ENCODE results near the gene HOXC10. TPM values are rescaled to one million over a fixed set of nuclear protein-coding genes. Genes with fewer than 3 reads are reported as not detected.

The HOXC10 gene
- total RNA-seq, 1 experiment from 2014 or later = not detected

DNA sequence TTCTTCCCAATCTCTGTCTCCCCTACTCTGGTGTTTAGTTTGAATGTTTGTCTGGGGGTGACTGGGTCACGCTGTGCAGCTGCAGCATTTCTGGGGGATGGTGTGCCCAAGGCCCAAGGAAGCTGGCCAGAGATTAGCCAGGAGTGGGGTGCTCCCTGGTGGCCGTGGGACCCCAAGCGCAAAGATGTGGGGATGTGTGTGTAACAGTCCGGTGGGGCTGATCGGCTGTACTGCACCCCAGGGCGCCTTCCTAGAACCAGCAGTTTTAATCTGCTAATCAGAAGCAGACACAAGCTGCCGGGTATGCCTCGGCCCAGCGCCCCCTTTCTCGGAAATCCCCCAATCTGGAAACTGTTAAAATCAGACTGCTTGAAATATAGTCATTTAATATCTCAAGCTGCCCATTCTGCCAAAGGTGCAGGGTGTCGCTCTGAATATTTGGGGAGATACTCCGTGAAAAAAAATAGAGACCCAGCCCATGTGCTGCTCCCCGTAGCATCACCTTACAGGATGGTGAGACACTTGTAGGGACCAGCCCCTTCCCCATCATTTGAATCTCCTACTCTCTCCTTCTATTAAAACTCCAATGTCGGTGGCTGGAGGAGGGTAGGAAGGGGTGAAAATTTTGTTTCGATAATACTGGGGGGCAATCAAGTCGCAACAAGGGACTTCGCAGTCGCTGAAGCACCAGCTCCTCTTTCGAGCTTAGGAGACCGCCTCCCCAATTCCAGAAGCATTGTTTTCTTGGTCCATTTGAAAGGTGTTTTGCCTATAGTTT is 19.3 kb downstream of the HOXC10 start:
- CTCF ChIA-PET = interaction anchor here (0.6 to 10.8 kb wide), 10 partner anchors 19 to 258 kb away, joined by 3 to 107 read pairs (median 8); partner anchors contain the start of genes HOXC10, HOXC5 and SMUG1
- Mint-ChIP-seq H3K36me3 (no peaks in the 10 kb centered on the region; the same call in 1 of the 2 replicates), H3K4me1 (peaks cover 16% of the 10 kb centered on the region), H3K9me3 (no peaks in the 10 kb centered on the region), H3K4me3 (no peak overlapping the region), H3K27ac (no peak overlapping the region), H3K27me3 (ENCODE audit: low read depth) (peaks cover 100% of the 10 kb centered on the region)
- POLR2A ChIA-PET = no interaction called here
- ATAC-seq = no peak
- no peak for DNase-seq (ENCODE audit: low spot score)
- no peak for TF ChIP-seq NFE2L1 (CRISPR knock-in tag; IDR thresholded peaks at IDR 0.05)
- TF ChIP-seq SMAD4 (CRISPR knock-in tag; IDR thresholded peaks at IDR 0.05) = no peak
- TF ChIP-seq ZNF671 (CRISPR knock-in tag; IDR thresholded peaks at IDR 0.05) = no peak
- TF ChIP-seq FOXK1 (CRISPR knock-in tag; IDR thresholded peaks at IDR 0.05) = no peak

DNA sequence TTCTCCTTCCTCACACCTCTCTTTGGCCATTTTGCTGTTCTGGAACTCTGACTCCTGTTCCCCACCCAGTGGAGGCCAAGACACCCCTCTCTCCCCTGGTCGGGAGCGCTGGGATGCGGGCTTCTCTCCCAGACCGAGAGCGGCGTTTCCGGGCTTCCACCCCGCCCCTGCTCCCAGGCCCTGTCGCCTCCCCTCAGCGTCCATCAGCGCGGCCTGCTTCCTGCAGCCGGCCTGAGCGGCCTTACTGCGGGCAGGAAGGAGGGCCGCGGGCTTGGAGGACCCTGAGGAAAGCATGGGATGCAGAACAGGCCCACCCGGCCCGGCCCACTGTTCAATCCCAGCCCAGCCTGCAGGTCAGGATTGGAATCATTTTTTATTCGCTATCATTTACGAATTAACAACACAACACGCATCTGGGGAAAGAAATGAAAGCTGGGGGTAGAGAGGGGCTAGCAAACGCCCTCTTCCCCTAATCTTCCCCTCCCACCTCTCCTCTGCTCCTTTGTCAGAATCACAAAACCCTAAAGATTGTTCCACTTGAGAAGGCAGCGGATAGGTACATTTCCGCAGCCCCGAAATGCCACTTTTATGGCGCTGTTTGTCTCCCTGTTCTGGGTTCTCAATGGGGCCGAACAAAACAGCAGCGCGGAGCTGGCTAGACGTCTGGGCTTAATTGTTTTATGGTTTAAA is 20.0 kb downstream of the HOXC10 start:
- Mint-ChIP-seq H3K27ac (no peak overlapping the region), H3K9me3 (no peaks in the 10 kb centered on the region), H3K4me1 (peaks cover 17% of the 10 kb centered on the region), H3K4me3 (peak overlapping the region; percentile 28; the same call in 1 of the 2 replicates), H3K36me3 (no peaks in the 10 kb centered on the region; the same call in 1 of the 2 replicates), H3K27me3 (ENCODE audit: low read depth) (peaks cover 100% of the 10 kb centered on the region)
- ChIA-PET POLR2A (no interaction called here), CTCF (interaction anchor here (0.7 to 10.8 kb wide), 18 partner anchors 9 to 303 kb away, joined by 3 to 107 read pairs (median 7); partner anchors contain the start of genes HOXC10, HOXC5 and SMUG1)
- TF ChIP-seq ESRRA (CRISPR knock-in tag; IDR thresholded peaks at IDR 0.05; ENCODE audit: borderline replicate concordance) = no peak
- TF ChIP-seq, protein P1, sequence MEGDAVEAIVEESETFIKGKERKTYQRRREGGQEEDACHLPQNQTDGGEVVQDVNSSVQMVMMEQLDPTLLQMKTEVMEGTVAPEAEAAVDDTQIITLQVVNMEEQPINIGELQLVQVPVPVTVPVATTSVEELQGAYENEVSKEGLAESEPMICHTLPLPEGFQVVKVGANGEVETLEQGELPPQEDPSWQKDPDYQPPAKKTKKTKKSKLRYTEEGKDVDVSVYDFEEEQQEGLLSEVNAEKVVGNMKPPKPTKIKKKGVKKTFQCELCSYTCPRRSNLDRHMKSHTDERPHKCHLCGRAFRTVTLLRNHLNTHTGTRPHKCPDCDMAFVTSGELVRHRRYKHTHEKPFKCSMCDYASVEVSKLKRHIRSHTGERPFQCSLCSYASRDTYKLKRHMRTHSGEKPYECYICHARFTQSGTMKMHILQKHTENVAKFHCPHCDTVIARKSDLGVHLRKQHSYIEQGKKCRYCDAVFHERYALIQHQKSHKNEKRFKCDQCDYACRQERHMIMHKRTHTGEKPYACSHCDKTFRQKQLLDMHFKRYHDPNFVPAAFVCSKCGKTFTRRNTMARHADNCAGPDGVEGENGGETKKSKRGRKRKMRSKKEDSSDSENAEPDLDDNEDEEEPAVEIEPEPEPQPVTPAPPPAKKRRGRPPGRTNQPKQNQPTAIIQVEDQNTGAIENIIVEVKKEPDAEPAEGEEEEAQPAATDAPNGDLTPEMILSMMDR (IDR thresholded peaks at IDR 0.05) = no peak
- TF ChIP-seq, protein P2, sequence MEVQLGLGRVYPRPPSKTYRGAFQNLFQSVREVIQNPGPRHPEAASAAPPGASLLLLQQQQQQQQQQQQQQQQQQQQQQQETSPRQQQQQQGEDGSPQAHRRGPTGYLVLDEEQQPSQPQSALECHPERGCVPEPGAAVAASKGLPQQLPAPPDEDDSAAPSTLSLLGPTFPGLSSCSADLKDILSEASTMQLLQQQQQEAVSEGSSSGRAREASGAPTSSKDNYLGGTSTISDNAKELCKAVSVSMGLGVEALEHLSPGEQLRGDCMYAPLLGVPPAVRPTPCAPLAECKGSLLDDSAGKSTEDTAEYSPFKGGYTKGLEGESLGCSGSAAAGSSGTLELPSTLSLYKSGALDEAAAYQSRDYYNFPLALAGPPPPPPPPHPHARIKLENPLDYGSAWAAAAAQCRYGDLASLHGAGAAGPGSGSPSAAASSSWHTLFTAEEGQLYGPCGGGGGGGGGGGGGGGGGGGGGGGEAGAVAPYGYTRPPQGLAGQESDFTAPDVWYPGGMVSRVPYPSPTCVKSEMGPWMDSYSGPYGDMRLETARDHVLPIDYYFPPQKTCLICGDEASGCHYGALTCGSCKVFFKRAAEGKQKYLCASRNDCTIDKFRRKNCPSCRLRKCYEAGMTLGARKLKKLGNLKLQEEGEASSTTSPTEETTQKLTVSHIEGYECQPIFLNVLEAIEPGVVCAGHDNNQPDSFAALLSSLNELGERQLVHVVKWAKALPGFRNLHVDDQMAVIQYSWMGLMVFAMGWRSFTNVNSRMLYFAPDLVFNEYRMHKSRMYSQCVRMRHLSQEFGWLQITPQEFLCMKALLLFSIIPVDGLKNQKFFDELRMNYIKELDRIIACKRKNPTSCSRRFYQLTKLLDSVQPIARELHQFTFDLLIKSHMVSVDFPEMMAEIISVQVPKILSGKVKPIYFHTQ (CRISPR knock-in tag; IDR thresholded peaks at IDR 0.05) = no peak
- no peak for TF ChIP-seq ZNF219 (CRISPR knock-in tag; IDR thresholded peaks at IDR 0.05; ENCODE audit: borderline replicate concordance)
- no peak for TF ChIP-seq NFYB (CRISPR knock-in tag; conservative IDR thresholded peaks at IDR 0.05; ENCODE audit: low read depth)
- no peak for TF ChIP-seq NR3C1 (CRISPR knock-in tag; conservative IDR thresholded peaks at IDR 0.05; ENCODE audit: low read depth)
- TF ChIP-seq NFATC4 (CRISPR knock-in tag; IDR thresholded peaks at IDR 0.05) = no peak
- TF ChIP-seq, protein P3, sequence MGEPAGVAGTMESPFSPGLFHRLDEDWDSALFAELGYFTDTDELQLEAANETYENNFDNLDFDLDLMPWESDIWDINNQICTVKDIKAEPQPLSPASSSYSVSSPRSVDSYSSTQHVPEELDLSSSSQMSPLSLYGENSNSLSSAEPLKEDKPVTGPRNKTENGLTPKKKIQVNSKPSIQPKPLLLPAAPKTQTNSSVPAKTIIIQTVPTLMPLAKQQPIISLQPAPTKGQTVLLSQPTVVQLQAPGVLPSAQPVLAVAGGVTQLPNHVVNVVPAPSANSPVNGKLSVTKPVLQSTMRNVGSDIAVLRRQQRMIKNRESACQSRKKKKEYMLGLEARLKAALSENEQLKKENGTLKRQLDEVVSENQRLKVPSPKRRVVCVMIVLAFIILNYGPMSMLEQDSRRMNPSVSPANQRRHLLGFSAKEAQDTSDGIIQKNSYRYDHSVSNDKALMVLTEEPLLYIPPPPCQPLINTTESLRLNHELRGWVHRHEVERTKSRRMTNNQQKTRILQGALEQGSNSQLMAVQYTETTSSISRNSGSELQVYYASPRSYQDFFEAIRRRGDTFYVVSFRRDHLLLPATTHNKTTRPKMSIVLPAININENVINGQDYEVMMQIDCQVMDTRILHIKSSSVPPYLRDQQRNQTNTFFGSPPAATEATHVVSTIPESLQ (CRISPR knock-in tag; IDR thresholded peaks at IDR 0.05) = no peak
- TF ChIP-seq NFE2L1 (CRISPR knock-in tag; IDR thresholded peaks at IDR 0.05) = no peak
- no peak for TF ChIP-seq PRRX2 (CRISPR knock-in tag; IDR thresholded peaks at IDR 0.05)
- TF ChIP-seq, protein P4, sequence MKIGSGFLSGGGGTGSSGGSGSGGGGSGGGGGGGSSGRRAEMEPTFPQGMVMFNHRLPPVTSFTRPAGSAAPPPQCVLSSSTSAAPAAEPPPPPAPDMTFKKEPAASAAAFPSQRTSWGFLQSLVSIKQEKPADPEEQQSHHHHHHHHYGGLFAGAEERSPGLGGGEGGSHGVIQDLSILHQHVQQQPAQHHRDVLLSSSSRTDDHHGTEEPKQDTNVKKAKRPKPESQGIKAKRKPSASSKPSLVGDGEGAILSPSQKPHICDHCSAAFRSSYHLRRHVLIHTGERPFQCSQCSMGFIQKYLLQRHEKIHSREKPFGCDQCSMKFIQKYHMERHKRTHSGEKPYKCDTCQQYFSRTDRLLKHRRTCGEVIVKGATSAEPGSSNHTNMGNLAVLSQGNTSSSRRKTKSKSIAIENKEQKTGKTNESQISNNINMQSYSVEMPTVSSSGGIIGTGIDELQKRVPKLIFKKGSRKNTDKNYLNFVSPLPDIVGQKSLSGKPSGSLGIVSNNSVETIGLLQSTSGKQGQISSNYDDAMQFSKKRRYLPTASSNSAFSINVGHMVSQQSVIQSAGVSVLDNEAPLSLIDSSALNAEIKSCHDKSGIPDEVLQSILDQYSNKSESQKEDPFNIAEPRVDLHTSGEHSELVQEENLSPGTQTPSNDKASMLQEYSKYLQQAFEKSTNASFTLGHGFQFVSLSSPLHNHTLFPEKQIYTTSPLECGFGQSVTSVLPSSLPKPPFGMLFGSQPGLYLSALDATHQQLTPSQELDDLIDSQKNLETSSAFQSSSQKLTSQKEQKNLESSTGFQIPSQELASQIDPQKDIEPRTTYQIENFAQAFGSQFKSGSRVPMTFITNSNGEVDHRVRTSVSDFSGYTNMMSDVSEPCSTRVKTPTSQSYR (CRISPR knock-in tag; IDR thresholded peaks at IDR 0.05) = no peak
- TF ChIP-seq, protein P5, sequence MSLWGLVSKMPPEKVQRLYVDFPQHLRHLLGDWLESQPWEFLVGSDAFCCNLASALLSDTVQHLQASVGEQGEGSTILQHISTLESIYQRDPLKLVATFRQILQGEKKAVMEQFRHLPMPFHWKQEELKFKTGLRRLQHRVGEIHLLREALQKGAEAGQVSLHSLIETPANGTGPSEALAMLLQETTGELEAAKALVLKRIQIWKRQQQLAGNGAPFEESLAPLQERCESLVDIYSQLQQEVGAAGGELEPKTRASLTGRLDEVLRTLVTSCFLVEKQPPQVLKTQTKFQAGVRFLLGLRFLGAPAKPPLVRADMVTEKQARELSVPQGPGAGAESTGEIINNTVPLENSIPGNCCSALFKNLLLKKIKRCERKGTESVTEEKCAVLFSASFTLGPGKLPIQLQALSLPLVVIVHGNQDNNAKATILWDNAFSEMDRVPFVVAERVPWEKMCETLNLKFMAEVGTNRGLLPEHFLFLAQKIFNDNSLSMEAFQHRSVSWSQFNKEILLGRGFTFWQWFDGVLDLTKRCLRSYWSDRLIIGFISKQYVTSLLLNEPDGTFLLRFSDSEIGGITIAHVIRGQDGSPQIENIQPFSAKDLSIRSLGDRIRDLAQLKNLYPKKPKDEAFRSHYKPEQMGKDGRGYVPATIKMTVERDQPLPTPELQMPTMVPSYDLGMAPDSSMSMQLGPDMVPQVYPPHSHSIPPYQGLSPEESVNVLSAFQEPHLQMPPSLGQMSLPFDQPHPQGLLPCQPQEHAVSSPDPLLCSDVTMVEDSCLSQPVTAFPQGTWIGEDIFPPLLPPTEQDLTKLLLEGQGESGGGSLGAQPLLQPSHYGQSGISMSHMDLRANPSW (CRISPR knock-in tag; conservative IDR thresholded peaks at IDR 0.05; ENCODE audit: low read depth) = no peak
- ATAC-seq (peak; percentile 19), DNase-seq (ENCODE audit: low spot score) (peak; percentile 60)
